Measurements from ENCODE around the gene LHX4. TPM values are rescaled to one million over a fixed set of nuclear protein-coding genes. Genes with fewer than 3 reads are reported as not detected.

The LHX4 gene
- total and polyA plus RNA-seq, 8 donors: 0.03 to 0.19 (median 0.12) TPM; not detected in 3

DNA sequence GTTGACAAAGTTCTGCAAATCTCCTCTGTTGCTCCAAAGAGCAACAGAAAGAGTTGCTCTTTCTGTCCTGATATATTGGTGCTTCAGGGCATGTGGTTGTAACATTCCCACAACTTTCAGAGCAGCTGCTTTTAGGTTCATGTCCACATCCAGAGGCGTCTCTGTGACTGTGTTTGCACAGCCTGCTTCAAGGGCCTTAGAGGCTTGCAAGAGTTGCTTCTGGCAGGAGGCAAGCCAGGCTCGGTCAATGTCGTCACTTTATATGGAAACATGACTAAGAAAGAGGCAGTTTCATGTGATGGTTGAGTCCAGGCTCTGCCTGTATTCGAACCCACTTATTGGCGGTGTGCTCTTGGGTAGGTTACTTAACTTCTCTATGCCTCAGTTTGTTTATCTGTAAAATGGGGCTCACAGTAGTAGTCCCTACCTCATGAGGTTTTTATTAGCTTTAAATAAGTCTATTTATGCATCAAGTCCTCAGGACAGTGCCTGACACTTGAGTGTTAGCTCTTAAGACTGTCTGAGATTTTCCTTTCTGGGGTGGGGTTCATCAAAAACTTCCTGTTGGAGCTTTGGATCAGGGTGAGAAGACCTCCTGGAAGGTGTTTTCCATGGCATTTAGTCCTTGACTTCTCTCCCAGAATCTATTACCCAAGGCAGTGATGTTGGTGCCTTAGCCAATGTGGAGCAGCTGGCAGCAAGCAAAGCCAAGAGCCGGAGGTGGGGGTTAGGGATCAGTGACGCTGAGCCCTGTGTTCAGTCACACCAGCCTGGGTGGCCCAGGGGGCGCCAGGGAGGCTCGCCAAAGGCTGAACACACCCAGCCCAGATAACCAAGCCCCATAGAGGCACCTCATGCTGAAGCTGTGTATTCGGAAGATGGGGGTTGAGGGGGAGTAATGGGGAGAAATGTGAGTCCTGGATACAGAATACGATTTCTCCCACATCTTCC is 18.9 kb downstream of the LHX4 start:
- 72 to 78% methylated on average over 11 of the region's 11 CpGs for WGBS, 2 donors
- ATAC-seq: no peak
- no peaks in the 10 kb centered on the region for H3K27me3 ChIP-seq

GRCh38 chr1:180249725-180250498 is 19.8 kb downstream of the LHX4 start:
- FAIRE-seq (no peak), DNase-seq (peak in 1 of 6 donors; percentile 36), ATAC-seq (no peak)
- no peak overlapping the region for H3K27ac ChIP-seq
- no peak overlapping the region for H3K4me3 ChIP-seq
- intact Hi-C loops (cut with DNase I): loop anchor here in 1 of 3 donors (5.0 to 10.0 kb wide), 2 partner anchors 165 to 232 kb away; no protein-coding TSS in a partner anchor
- H3K4me1 ChIP-seq: peaks cover 0 to 8% (median 6%) of the 10 kb centered on the region in 3 donors
- TF ChIP-seq, protein P1, sequence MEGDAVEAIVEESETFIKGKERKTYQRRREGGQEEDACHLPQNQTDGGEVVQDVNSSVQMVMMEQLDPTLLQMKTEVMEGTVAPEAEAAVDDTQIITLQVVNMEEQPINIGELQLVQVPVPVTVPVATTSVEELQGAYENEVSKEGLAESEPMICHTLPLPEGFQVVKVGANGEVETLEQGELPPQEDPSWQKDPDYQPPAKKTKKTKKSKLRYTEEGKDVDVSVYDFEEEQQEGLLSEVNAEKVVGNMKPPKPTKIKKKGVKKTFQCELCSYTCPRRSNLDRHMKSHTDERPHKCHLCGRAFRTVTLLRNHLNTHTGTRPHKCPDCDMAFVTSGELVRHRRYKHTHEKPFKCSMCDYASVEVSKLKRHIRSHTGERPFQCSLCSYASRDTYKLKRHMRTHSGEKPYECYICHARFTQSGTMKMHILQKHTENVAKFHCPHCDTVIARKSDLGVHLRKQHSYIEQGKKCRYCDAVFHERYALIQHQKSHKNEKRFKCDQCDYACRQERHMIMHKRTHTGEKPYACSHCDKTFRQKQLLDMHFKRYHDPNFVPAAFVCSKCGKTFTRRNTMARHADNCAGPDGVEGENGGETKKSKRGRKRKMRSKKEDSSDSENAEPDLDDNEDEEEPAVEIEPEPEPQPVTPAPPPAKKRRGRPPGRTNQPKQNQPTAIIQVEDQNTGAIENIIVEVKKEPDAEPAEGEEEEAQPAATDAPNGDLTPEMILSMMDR (IDR thresholded peaks at IDR 0.05): no peak
- 84 to 86% methylated on average over 13 of the region's 13 CpGs for WGBS, 2 donors
- H3K36me3 ChIP-seq: no peaks in the 10 kb centered on the region
- H3K27me3 ChIP-seq: no peaks in the 10 kb centered on the region
- H3K9me3 ChIP-seq: no peaks in the 10 kb centered on the region

More for the DNA sequence above, 18.9 kb downstream of the LHX4 start:
- no peaks in the 10 kb centered on the region for H3K9me3 ChIP-seq
- H3K4me1 ChIP-seq: peaks cover 0 to 2% (median 1%) of the 10 kb centered on the region in 3 donors
- intact Hi-C loops (cut with DNase I): no loop called here
- FAIRE-seq (no peak), DNase-seq (peak in 2 of 6 donors; percentile 32 to 40)
- no peak overlapping the region for H3K4me3 ChIP-seq
- H3K36me3 ChIP-seq: no peaks in the 10 kb centered on the region
- TF ChIP-seq, protein P1 (IDR thresholded peaks at IDR 0.05): no peak
- no peak overlapping the region for H3K27ac ChIP-seq

- no peak overlapping the region for H3K27ac ChIP-seq
- WGBS, 2 donors: 90 to 95% methylated on average over 7 of the region's 7 CpGs
- peak in 1 of 6 donors; percentile 52 for DNase-seq
- ATAC-seq: no peak
- H3K4me3 ChIP-seq: no peak overlapping the region
- H3K36me3 ChIP-seq: no peaks in the 10 kb centered on the region
- H3K4me1 ChIP-seq: peaks cover 0 to 8% (median 6%) of the 10 kb centered on the region in 3 donors
- intact Hi-C loops (cut with DNase I): loop anchor here in 1 of 3 donors (5.0 to 10.0 kb wide), 2 partner anchors 164 to 232 kb away; no protein-coding TSS in a partner anchor
- no peak for FAIRE-seq
- H3K9me3 ChIP-seq: no peaks in the 10 kb centered on the region
- TF ChIP-seq, protein P1 (IDR thresholded peaks at IDR 0.05): no peak
- no peaks in the 10 kb centered on the region for H3K27me3 ChIP-seq
These were observed 20.4 kb downstream of the LHX4 start for GRCh38 chr1:180250499-180250770.

- WGBS, 2 donors: 76 to 80% methylated on average over 16 of the region's 16 CpGs
- no peak overlapping the region for H3K27ac ChIP-seq
- H3K27me3 ChIP-seq: no peaks in the 10 kb centered on the region
- TF ChIP-seq, protein P1 (IDR thresholded peaks at IDR 0.05): no peak
- DNase-seq (peak in 2 of 6 donors; percentile 49 to 53), FAIRE-seq (no peak), ATAC-seq (no peak)
- H3K9me3 ChIP-seq: no peaks in the 10 kb centered on the region
- intact Hi-C loops (cut with DNase I): loop anchor here in 1 of 3 donors (5.0 to 10.0 kb wide), 2 partner anchors 164 to 231 kb away; no protein-coding TSS in a partner anchor
- H3K4me1 ChIP-seq: peaks cover 0 to 8% (median 6%) of the 10 kb centered on the region in 3 donors
- no peaks in the 10 kb centered on the region for H3K36me3 ChIP-seq
- H3K4me3 ChIP-seq: no peak overlapping the region
These were observed 20.9 kb downstream of the LHX4 start for GRCh38 chr1:180250883-180251509.
